GM20431 (cell line): ENCODE results near the gene TPPP2.

Source experiments
- in situ Hi-C: fragments of 300-500 bp; cut with MseI, MboI; formaldehyde crosslinking; loops from one replicate; pipeline ENCODE4 v1.15.0; 2020; ENCODE audit warnings: low sequenced_read_pairs; ENCODE audit not compliant: unreplicated experiment

The TPPP2 gene

DNA sequence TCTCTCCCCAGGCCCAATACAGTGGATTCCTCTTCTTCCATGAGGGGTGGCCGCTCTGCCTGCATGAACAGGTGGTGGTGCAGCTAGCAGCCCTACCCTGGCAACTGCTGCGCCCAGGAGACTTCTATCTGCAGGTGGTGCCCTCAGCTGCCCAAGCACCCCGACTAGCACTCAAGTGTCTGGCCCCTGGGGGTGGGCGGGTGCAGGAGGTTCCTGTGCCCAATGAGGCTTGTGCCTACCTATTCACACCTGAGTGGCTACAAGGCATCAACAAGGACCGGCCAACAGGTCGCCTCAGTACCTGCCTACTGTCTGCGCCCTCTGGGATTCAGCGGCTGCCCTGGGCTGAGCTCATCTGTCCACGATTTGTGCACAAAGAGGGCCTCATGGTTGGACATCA, 43.9 kb downstream of the TPPP2 start:
- in situ Hi-C loops = no loop called here

DNA sequence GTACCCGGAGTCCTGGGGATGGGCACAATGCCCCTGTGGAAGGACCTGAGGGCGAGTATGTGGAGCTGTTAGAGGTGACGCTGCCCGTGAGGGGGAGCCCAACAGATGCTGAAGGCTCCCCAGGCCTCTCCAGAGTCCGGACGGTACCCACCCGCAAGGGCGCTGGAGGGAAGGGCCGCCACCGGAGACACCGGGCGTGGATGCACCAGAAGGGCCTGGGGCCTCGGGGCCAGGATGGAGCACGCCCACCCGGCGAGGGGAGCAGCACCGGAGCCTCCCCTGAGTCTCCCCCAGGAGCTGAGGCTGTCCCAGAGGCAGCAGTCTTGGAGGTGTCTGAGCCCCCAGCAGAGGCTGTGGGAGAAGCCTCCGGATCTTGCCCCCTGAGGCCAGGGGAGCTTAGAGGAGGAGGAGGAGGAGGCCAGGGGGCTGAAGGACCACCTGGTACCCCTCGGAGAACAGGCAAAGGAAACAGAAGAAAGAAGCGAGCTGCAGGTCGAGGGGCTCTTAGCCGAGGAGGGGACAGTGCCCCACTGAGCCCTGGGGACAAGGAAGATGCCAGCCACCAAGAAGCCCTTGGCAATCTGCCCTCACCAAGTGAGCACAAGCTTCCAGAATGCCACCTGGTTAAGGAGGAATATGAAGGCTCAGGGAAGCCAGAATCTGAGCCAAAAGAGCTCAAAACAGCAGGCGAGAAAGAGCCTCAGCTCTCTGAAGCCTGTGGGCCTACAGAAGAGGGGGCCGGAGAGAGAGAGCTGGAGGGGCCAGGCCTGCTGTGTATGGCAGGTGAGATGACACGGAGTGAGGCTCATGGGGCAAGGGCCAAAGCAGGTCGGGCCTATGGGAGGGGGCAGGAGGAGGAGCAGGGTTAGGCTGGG, 44.6 kb downstream of the TPPP2 start:
- in situ Hi-C loops = no loop called here

GRCh38 chr14:21075719-21076437, 45.9 kb downstream of the TPPP2 start:
- in situ Hi-C loops = no loop called here

GRCh38 chr14:21077672-21078071, 47.7 kb downstream of the TPPP2 start:
- in situ Hi-C loops = no loop called here

- in situ Hi-C loops = no loop called here
These were observed 48.3 kb downstream of the TPPP2 start for GRCh38 chr14:21078287-21078686.

DNA sequence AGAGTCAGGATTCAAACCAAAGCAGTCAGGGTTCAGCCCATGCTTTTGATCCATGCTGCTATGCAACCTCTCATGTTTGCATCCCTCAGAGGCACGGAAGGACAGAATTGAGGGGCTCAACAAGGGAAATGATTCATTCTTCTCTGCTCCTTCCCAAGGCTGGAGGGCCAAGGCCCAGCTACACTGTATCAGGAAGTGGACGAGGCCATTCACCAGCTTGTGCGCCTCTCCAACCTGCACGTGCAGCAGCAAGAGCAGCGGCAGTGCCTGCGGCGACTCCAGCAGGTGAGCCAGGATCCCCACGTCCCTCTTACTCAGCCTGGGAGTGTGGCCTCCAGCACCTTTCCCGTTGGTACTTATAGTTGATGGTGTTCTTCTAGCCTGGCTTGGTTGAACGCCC, 48.7 kb downstream of the TPPP2 start:
- in situ Hi-C loops = no loop called here

- in situ Hi-C loops = no loop called here
These were observed 51.6 kb downstream of the TPPP2 start for GRCh38 chr14:21081521-21082142.
